SK-N-SH (cell line): ENCODE measurements around the gene OSBPL2. TPM values are rescaled to one million over a fixed set of nuclear protein-coding genes. Genes with fewer than 3 reads are reported as not detected.

Experiments used
- CTCF ChIA-PET: fragments of 300-600, 350-600 bp; formaldehyde crosslinking; extraction: SDS; loops from one replicate; lab custom pipeline; 2021; lab: Yijun Ruan, JAX
- POLR2A ChIA-PET: fragments of 350-600 bp; sonication (Branson Sonifier 250); formaldehyde crosslinking; extraction: SDS; loops from one replicate; lab custom pipeline; 2020; ENCODE audit warnings: antibody characterized with exemption, inconsistent platforms; lab: Yijun Ruan, JAX
- DNase-seq: peaks from one replicate; pipeline ENCODE4 v3.0.0; 2012
- H2AFZ ChIP-seq: fragments of 200-600 bp; sonication (generic); 2 replicates; pipeline ENCODE4 v1.8.1; 2016; ENCODE audit warnings: antibody characterized with exemption, mild to moderate bottlenecking, low read depth
- H3F3A ChIP-seq: fragments of 200-600 bp; sonication (generic); replicated peaks from 2 replicates; pipeline ENCODE3; 2016; ENCODE audit warnings: antibody characterized with exemption, mild to moderate bottlenecking; ENCODE audit not compliant: insufficient read depth
- H3K27ac ChIP-seq, 2 experiments: fragments of 200-500 bp in 1 of 2; fragments of 200-600 bp in 1 of 2; sonication (Bioruptor generic) in 1 of 2; sonication (generic), shearing (Covaris generic) in 1 of 2; 2 replicates each; pipeline versions ENCODE4 v1.5.1 to v1.6.1; 2014 to 2016; ENCODE audit warnings: low read depth in 2 of 2, inconsistent platforms in 1 of 2, low read length in 1 of 2, mild to moderate bottlenecking in 1 of 2, mixed read lengths in 1 of 2
- H3K27me3 ChIP-seq: fragments of 200-600 bp; sonication (generic), shearing (Covaris generic); 2 replicates; pipeline ENCODE4 v1.6.1; 2016; ENCODE audit warnings: mixed run types; ENCODE audit not compliant: insufficient read depth
- H3K36me3 ChIP-seq, 2 experiments: fragments of 200-500 bp in 1 of 2; fragments of 200-600 bp in 1 of 2; sonication (Bioruptor generic) in 1 of 2; sonication (generic) in 1 of 2; replicated peaks in 1 of 2; 2 replicates each; pipeline versions ENCODE3 to v1.5.1; 2014 to 2016; ENCODE audit warnings: low read length in 1 of 2, mild to moderate bottlenecking in 1 of 2; ENCODE audit not compliant: insufficient read depth in 2 of 2, control insufficient read depth in 1 of 2
- H3K4me1 ChIP-seq, 2 experiments: fragments of 200-500 bp in 1 of 2; fragments of 200-600 bp in 1 of 2; sonication (Bioruptor generic) in 1 of 2; sonication (generic), shearing (Covaris generic) in 1 of 2; 2 replicates each; pipeline versions ENCODE4 v1.5.1 to v1.6.1; 2014 to 2016; ENCODE audit warnings: low read depth in 1 of 2, low read length in 1 of 2, mixed run types in 1 of 2; ENCODE audit not compliant: insufficient read depth in 2 of 2, control insufficient read depth in 1 of 2
- H3K4me2 ChIP-seq: fragments of 200-600 bp; sonication (generic), shearing (Covaris generic); 2 replicates; pipeline ENCODE4 v1.6.1; 2017; ENCODE audit warnings: mixed run types
- H3K4me3 ChIP-seq, 2 experiments: fragments of 200-500 bp in 1 of 2; fragments of 200-600 bp in 1 of 2; sonication (Bioruptor generic) in 1 of 2; sonication (generic), shearing (Covaris generic) in 1 of 2; 2 replicates each; pipeline versions ENCODE4 v1.5.1 to v1.8.1; 2014 to 2016; ENCODE audit warnings: low read depth in 2 of 2, inconsistent platforms in 1 of 2, low read length in 1 of 2, mild to moderate bottlenecking in 1 of 2, mixed read lengths in 1 of 2, moderate library complexity in 1 of 2
- H3K79me2 ChIP-seq: fragments of 200-600 bp; sonication (generic); 2 replicates; pipeline ENCODE4 v1.8.1; 2017; ENCODE audit warnings: mild to moderate bottlenecking; ENCODE audit not compliant: insufficient read depth
- H3K9ac ChIP-seq: fragments of 200-600 bp; sonication (generic); 2 replicates; pipeline ENCODE4 v1.6.1; 2017; ENCODE audit warnings: mixed run types
- H3K9me2 ChIP-seq: fragments of 200-600 bp; sonication (generic); 2 replicates; pipeline ENCODE4 v1.6.1; 2017; ENCODE audit warnings: mixed run types
- H3K9me3 ChIP-seq: fragments of 200-600 bp; sonication (generic); 2 replicates; pipeline ENCODE4 v1.6.1; 2017; ENCODE audit warnings: mixed run types, mild to moderate bottlenecking, moderate library complexity
- H4K20me1 ChIP-seq: fragments of 200-600 bp; sonication (generic); 2 replicates; pipeline ENCODE4 v1.6.1; 2017; ENCODE audit warnings: mild to moderate bottlenecking, mixed run types; ENCODE audit not compliant: insufficient read depth
- CHD2 ChIP-seq: fragments of 150-350 bp; IDR thresholded peaks from 2 replicates; pipeline ENCODE4 v1.6.1; 2018; ENCODE audit warnings: low read length; ENCODE audit not compliant: partially characterized antibody
- CTCF ChIP-seq: fragments of 200-600 bp; sonication (generic); IDR thresholded peaks from 2 replicates; pipeline ENCODE4 v1.6.1; 2017; ENCODE audit warnings: antibody characterized with exemption, mild to moderate bottlenecking, moderate library complexity
- ELF1 ChIP-seq: IDR thresholded peaks from 2 replicates; pipeline ENCODE4 v1.4.0; 2012
- EP300 ChIP-seq, 2 experiments: IDR thresholded peaks; 2 replicates each; pipeline versions ENCODE4 v1.4.0 to v1.6.1; 2012; ENCODE audit warnings: borderline replicate concordance in 1 of 2, low read depth in 1 of 2, low read length in 1 of 2
- FOXM1 ChIP-seq: IDR thresholded peaks from 2 replicates; pipeline ENCODE4 v1.4.0; 2012; ENCODE audit warnings: low read depth, mild to moderate bottlenecking
- GABPA ChIP-seq: IDR thresholded peaks from 2 replicates; pipeline ENCODE4 v1.4.0; 2012; ENCODE audit warnings: low read depth, mild to moderate bottlenecking
- IRF3 ChIP-seq: fragments of 150-350 bp; IDR thresholded peaks from 2 replicates; pipeline ENCODE4 v1.6.1; 2016; ENCODE audit warnings: mild to moderate bottlenecking, low read depth, low read length
- MEF2A ChIP-seq: IDR thresholded peaks from 2 replicates; pipeline ENCODE4 v1.4.0; 2012; ENCODE audit warnings: low read depth, borderline replicate concordance
- MXI1 ChIP-seq: IDR thresholded peaks from 2 replicates; pipeline ENCODE4 v1.6.1; 2012; ENCODE audit warnings: mild to moderate bottlenecking, low read depth, low read length, improper control_type of control experiment
- NFIC ChIP-seq: IDR thresholded peaks from 2 replicates; pipeline ENCODE4 v1.4.0; 2012; ENCODE audit warnings: borderline replicate concordance
- POLR2AphosphoS5 ChIP-seq: IDR thresholded peaks from 2 replicates; pipeline ENCODE4 v1.6.1; 2012; ENCODE audit warnings: low read depth, low read length
- RFX5 ChIP-seq: IDR thresholded peaks from 2 replicates; pipeline ENCODE4 v1.6.1; 2012; ENCODE audit warnings: mild to moderate bottlenecking, improper control_type of control experiment, low read length
- SMC3 ChIP-seq: IDR thresholded peaks from 2 replicates; pipeline ENCODE4 v1.6.1; 2012; ENCODE audit warnings: low read depth, low read length, improper control_type of control experiment
- TCF12 ChIP-seq: IDR thresholded peaks from 2 replicates; pipeline ENCODE4 v1.4.0; 2012
- USF1 ChIP-seq: IDR thresholded peaks from 2 replicates; pipeline ENCODE4 v1.4.0; 2012; ENCODE audit warnings: low read depth, borderline replicate concordance
- YY1 ChIP-seq: IDR thresholded peaks from 2 replicates; pipeline ENCODE4 v1.4.0; 2012; ENCODE audit warnings: low read depth, mild to moderate bottlenecking
- WGBS: methylation state at CpG from one replicate; pipeline ENCODE4 v1.1.6; 2017; ENCODE audit warnings: low lambda C conversion rate; 5-methylcytosine and 5-hydroxymethylcytosine counted together
- polyA plus RNA-seq, 3 experiments: library from polyadenylated mRNA; depleted of rRNA; stranded (reverse); fragments of >200 nt; gene quantifications; 2 replicates each; pipeline ENCODE4 v1.2.3, GENCODE V29; 2012
- TF ChIP-seq, protein P1 (sequence below): IDR thresholded peaks from 2 replicates; pipeline ENCODE4 v1.6.1; 2012; ENCODE audit warnings: mild to moderate bottlenecking, low read depth, low read length, moderate library complexity

The OSBPL2 gene
- polyA plus RNA-seq, 1 of the 3 experiments (the other 2 are of a cell fraction), result 17.7 TPM

DNA sequence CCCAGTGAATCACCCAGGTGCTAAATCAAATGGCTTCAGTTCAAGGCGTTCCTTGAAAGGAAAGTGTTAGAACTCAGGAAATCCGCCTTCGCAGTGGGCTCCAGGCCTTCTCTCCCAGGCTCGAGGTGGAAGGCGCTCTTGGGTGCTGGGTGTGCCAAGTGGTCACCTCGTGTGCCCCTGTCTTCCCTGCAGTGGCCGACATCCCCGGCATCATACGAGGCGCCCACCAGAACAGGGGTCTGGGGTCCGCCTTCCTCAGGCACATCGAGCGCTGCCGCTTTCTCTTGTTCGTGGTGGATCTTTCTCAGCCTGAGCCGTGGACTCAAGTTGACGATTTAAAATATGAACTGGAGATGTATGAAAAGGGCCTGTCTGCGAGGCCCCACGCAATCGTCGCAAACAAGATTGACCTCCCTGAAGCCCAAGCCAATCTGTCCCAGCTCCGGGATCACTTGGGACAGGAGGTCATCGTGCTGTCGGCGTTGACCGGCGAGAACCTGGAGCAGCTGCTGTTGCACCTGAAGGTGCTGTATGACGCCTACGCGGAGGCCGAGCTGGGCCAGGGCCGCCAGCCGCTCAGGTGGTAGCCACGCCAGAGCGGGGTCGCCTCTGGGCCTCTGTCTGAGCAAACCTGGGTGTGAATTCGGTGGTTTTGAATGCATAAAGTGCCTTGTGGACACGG is 37.7 kb upstream of the OSBPL2 start:
- Histone ChIP-seq H3K9me2 (no peaks in the 10 kb centered on the region), H3K9ac (no peak overlapping the region), H3K36me3 (peaks cover 22 to 49% of the 10 kb centered on the region in 2 experiments), H3K27ac (no peak overlapping the region), H3K4me2 (no peak overlapping the region), H3K79me2 (no peaks in the 10 kb centered on the region), H3K4me1 (no peaks in the 10 kb centered on the region; a peak in 1 of 4 replicates), H3K9me3 (no peaks in the 10 kb centered on the region), H3K27me3 (no peaks in the 10 kb centered on the region), H4K20me1 (no peaks in the 10 kb centered on the region), H3K4me3 (no peak overlapping the region), H3F3A (no peaks in the 10 kb centered on the region), H2AFZ (no peak overlapping the region)
- WGBS, result 98% methylated on average over 16 of the region's 38 CpGs
- CTCF ChIA-PET, result interaction anchor here (0.9 kb wide), 1 partner anchor 16 kb away, joined by 3 read pairs; no protein-coding TSS in a partner anchor
- TF ChIP-seq YY1 (no peak), EP300 (IDR thresholded peaks at IDR 0.05; ENCODE audit: borderline replicate concordance in 1 of 2, low read depth in 1 of 2, low read length in 1 of 2) (no peak), IRF3 (no peak), MEF2A (no peak), SMC3 (no peak), USF1 (no peak), CTCF (no peak), GABPA (no peak), RFX5 (no peak), ELF1 (no peak), TCF12 (no peak), POLR2AphosphoS5 (no peak), MXI1 (no peak), CHD2 (no peak), NFIC (no peak), FOXM1 (no peak)
- TF ChIP-seq, protein P1, sequence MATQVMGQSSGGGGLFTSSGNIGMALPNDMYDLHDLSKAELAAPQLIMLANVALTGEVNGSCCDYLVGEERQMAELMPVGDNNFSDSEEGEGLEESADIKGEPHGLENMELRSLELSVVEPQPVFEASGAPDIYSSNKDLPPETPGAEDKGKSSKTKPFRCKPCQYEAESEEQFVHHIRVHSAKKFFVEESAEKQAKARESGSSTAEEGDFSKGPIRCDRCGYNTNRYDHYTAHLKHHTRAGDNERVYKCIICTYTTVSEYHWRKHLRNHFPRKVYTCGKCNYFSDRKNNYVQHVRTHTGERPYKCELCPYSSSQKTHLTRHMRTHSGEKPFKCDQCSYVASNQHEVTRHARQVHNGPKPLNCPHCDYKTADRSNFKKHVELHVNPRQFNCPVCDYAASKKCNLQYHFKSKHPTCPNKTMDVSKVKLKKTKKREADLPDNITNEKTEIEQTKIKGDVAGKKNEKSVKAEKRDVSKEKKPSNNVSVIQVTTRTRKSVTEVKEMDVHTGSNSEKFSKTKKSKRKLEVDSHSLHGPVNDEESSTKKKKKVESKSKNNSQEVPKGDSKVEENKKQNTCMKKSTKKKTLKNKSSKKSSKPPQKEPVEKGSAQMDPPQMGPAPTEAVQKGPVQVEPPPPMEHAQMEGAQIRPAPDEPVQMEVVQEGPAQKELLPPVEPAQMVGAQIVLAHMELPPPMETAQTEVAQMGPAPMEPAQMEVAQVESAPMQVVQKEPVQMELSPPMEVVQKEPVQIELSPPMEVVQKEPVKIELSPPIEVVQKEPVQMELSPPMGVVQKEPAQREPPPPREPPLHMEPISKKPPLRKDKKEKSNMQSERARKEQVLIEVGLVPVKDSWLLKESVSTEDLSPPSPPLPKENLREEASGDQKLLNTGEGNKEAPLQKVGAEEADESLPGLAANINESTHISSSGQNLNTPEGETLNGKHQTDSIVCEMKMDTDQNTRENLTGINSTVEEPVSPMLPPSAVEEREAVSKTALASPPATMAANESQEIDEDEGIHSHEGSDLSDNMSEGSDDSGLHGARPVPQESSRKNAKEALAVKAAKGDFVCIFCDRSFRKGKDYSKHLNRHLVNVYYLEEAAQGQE, result no peak
- no peak for DNase-seq
- POLR2A ChIA-PET, result no interaction called here
